ENCODE measurements around the gene ERLEC1. TPM values are rescaled to one million over a fixed set of nuclear protein-coding genes. Genes with fewer than 3 reads are reported as not detected.

ERLEC1 gene
- total RNA-seq, 1 donor from 2014 or later, result 22.2 TPM

DNA sequence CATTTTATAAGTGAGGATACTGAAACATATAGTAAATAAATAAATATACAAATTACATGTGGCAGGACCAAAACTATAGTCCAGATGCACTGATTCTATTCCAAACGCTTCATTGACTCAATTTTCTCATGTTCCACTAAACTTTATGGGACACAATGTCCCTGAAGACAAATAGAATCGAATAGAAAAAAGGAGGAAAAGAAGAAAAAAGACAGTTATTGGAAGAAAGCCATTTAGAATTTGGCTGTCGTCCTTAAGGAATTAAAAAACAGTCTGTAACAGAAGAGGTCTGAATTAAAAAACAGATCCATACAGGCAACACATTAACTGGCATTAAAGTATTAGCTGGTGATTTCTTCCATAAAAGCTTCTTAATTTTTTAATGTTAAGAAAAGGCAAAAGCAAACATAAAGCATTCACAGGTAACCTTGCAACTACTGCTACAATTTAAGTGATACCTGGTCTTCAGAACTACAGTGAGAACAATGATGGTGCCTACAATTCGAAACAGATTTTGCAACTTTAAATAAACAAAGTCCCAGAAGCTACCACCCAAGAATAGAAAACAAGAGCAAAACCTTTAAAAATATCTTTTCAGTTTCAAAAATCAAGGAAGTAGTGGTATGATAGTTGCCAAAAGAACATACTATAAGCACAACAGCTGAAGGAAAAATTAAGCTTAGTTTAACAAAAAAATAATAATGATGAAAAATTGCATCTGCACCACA is 36.6 kb upstream of the ERLEC1 start:
- Mint-ChIP-seq H3K27ac (ENCODE audit: unreplicated experiment) (no peak overlapping the region), H3K36me3 (ENCODE audit: low read depth) (peaks cover 13% of the 10 kb centered on the region), H3K9me3 (no peaks in the 10 kb centered on the region), H3K4me3 (no peak overlapping the region), H3K4me1 (no peaks in the 10 kb centered on the region), H3K27me3 (ENCODE audit: low read depth) (no peaks in the 10 kb centered on the region)
- TF ChIP-seq, protein P1, sequence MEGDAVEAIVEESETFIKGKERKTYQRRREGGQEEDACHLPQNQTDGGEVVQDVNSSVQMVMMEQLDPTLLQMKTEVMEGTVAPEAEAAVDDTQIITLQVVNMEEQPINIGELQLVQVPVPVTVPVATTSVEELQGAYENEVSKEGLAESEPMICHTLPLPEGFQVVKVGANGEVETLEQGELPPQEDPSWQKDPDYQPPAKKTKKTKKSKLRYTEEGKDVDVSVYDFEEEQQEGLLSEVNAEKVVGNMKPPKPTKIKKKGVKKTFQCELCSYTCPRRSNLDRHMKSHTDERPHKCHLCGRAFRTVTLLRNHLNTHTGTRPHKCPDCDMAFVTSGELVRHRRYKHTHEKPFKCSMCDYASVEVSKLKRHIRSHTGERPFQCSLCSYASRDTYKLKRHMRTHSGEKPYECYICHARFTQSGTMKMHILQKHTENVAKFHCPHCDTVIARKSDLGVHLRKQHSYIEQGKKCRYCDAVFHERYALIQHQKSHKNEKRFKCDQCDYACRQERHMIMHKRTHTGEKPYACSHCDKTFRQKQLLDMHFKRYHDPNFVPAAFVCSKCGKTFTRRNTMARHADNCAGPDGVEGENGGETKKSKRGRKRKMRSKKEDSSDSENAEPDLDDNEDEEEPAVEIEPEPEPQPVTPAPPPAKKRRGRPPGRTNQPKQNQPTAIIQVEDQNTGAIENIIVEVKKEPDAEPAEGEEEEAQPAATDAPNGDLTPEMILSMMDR (conservative IDR thresholded peaks at IDR 0.05), result no peak
- DNase-seq (ENCODE audit: low read depth, low spot score), result no peak

DNA sequence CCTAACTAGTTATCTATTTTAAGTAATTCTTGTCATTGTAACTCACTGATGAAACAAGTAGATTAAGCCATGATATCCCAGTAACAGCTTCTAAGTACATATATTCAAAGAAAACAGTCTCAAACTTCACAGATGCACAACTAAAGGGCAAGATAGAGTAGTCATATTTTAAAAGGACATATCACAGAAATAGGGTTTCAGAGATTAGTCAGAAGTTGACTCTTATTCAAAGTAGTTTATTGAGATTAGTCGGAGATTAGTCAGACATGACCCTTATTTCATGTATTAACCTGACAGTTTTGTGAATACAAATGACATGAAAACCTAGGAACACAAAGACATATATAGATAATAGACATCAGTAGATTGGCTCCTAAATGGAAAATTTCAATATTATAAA is 35.1 kb upstream of the ERLEC1 start:
- Mint-ChIP-seq H3K36me3 (ENCODE audit: low read depth) (peaks cover 19% of the 10 kb centered on the region), H3K9me3 (no peaks in the 10 kb centered on the region), H3K27ac (ENCODE audit: unreplicated experiment) (no peak overlapping the region), H3K27me3 (ENCODE audit: low read depth) (no peaks in the 10 kb centered on the region), H3K4me1 (no peaks in the 10 kb centered on the region), H3K4me3 (no peak overlapping the region)
- TF ChIP-seq, protein P1 (conservative IDR thresholded peaks at IDR 0.05), result no peak
- no peak for DNase-seq (ENCODE audit: low read depth, low spot score)

DNA sequence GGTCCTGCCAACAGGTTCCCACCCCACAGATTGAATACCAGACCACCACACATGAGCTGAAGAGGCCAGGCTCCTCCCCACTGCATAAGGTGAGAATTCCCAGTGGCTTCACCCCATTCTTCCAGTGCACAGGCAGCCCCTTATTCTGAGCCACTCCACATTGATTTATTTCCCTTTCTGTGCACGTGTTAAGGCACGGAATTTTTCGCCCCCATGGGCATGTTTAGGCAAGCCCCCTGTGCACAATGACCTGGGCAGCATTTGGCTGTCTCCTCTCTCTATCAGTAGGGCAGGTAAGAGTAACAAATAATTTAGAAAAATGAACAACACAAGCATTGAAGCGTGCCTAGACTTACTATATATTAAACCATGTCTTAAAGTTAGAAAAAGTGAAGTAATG is 34.5 kb upstream of the ERLEC1 start:
- TF ChIP-seq, protein P1 (conservative IDR thresholded peaks at IDR 0.05), result no peak
- no peak overlapping the region for H3K4me3 Mint-ChIP-seq
- no peaks in the 10 kb centered on the region for H3K4me1 Mint-ChIP-seq
- H3K27me3 Mint-ChIP-seq (ENCODE audit: low read depth), result no peaks in the 10 kb centered on the region
- no peaks in the 10 kb centered on the region for H3K9me3 Mint-ChIP-seq
- peaks cover 21% of the 10 kb centered on the region for H3K36me3 Mint-ChIP-seq (ENCODE audit: low read depth)
- no peak for DNase-seq (ENCODE audit: low read depth, low spot score)
- no peak overlapping the region for H3K27ac Mint-ChIP-seq (ENCODE audit: unreplicated experiment)

DNA sequence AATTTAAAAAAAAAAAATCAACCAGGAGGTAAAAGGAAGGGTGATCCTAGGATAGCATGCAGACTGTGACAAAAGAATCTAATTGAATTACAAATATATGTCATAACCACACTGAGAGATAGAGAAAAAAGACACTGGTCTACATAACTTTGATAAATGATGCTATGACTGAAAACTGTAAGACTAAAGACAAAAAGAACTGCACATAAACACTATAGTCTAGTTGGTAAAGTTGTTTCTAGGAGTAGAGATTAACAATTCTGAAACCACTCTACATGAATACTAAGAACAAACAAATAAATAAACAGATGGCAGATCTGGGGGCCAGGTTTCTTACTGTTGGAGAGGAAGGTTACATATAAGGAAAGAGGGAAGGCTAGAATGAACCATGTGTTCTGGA is 33.8 kb upstream of the ERLEC1 start:
- H3K9me3 Mint-ChIP-seq, result no peaks in the 10 kb centered on the region
- H3K27ac Mint-ChIP-seq (ENCODE audit: unreplicated experiment), result peak overlapping the region; percentile 0
- no peak overlapping the region for H3K4me3 Mint-ChIP-seq
- peaks cover 22% of the 10 kb centered on the region for H3K36me3 Mint-ChIP-seq (ENCODE audit: low read depth)
- H3K4me1 Mint-ChIP-seq, result no peaks in the 10 kb centered on the region
- H3K27me3 Mint-ChIP-seq (ENCODE audit: low read depth), result no peaks in the 10 kb centered on the region
- no peak for DNase-seq (ENCODE audit: low read depth, low spot score)
- TF ChIP-seq, protein P1 (conservative IDR thresholded peaks at IDR 0.05), result no peak

DNA sequence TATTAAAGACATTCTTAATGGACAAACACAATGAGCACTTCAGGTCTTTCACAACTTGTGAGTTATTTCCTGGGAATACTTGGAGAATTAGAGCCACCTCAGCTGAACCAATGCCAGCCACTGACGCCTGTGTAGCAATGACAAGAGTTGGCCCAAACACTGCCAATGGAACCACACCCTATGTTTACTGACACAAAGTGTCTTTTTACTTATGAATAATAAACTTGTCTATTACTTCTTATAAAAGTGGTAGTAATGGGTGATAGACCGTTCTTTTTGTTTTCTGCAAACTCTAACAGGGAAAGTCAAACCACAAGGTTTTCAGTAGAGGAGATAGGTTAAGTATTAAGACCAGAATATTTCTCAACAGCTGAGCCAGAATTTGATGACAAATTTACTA is 31.7 kb upstream of the ERLEC1 start:
- DNase-seq (ENCODE audit: low read depth, low spot score), result no peak
- peaks cover 20% of the 10 kb centered on the region for H3K36me3 Mint-ChIP-seq (ENCODE audit: low read depth)
- TF ChIP-seq, protein P1 (conservative IDR thresholded peaks at IDR 0.05), result no peak
- H3K4me3 Mint-ChIP-seq, result no peak overlapping the region
- H3K27ac Mint-ChIP-seq (ENCODE audit: unreplicated experiment), result no peak overlapping the region
- no peaks in the 10 kb centered on the region for H3K27me3 Mint-ChIP-seq (ENCODE audit: low read depth)
- no peaks in the 10 kb centered on the region for H3K9me3 Mint-ChIP-seq
- no peaks in the 10 kb centered on the region for H3K4me1 Mint-ChIP-seq
